ENCODE measurements around the gene YES1.

The YES1 gene

GRCh38 chr18:693466-694187 lies 118.4 kb downstream of the YES1 start:
- TF ChIP-seq SPI1 (IDR thresholded peaks at IDR 0.05; ENCODE audit: borderline replicate concordance, low read depth) (no peak), REST (IDR thresholded peaks at IDR 0.05; ENCODE audit: insufficient replicate concordance, low read depth) (no peak), POLR2AphosphoS5 (IDR thresholded peaks at IDR 0.05; ENCODE audit: low read depth) (no peak), CTCF (IDR thresholded peaks at IDR 0.05; ENCODE audit: insufficient read depth, low read length) (no peak), GABPA (IDR thresholded peaks at IDR 0.05; ENCODE audit: low read depth) (no peak)
- Histone ChIP-seq H3K27ac (replicated peaks) (no peak overlapping the region), H3K4me3 (replicated peaks; ENCODE audit: insufficient read depth, low read length) (no peak overlapping the region), H3K27me3 (ENCODE audit: insufficient read depth, poor library complexity, severe bottlenecking) (no peaks in the 10 kb centered on the region)
- no peak for DNase-seq (ENCODE audit: low read depth in 1 of 2, low spot score in 1 of 2)

DNA sequence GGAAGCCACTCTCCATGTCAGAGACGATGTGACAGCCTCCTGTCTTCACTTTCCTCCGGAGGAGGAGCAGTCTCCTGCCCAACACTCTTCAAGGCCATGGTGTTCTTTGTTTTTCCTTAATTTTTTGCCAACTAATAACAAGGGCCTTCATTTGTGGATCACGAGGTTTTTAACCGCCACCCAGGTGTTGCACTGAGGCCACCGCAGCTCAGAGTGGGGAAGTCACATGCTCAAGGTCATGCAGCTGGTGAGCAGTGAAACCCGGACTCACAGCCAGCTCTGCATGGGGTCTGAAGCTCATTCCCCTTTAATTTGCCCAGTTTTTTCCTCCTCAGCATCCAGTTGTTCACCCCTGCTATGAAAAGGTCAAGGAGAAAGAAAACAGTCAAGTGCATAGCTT lies 119.2 kb downstream of the YES1 start:
- no peaks in the 10 kb centered on the region for H3K27me3 ChIP-seq (ENCODE audit: insufficient read depth, poor library complexity, severe bottlenecking)
- TF ChIP-seq CTCF (IDR thresholded peaks at IDR 0.05; ENCODE audit: insufficient read depth, low read length) (no peak), POLR2AphosphoS5 (IDR thresholded peaks at IDR 0.05; ENCODE audit: low read depth) (no peak), SPI1 (IDR thresholded peaks at IDR 0.05; ENCODE audit: borderline replicate concordance, low read depth) (no peak), GABPA (IDR thresholded peaks at IDR 0.05; ENCODE audit: low read depth) (no peak), REST (IDR thresholded peaks at IDR 0.05; ENCODE audit: insufficient replicate concordance, low read depth) (no peak)
- no peak for DNase-seq (ENCODE audit: low read depth in 1 of 2, low spot score in 1 of 2)
- H3K27ac ChIP-seq (replicated peaks): no peak overlapping the region
- H3K4me3 ChIP-seq (replicated peaks; ENCODE audit: insufficient read depth, low read length): no peak overlapping the region

- TF ChIP-seq POLR2AphosphoS5 (IDR thresholded peaks at IDR 0.05; ENCODE audit: low read depth) (0 out of 2 replicates have a peak, but pooled peaks have one; percentile 10), CTCF (IDR thresholded peaks at IDR 0.05; ENCODE audit: insufficient read depth, low read length) (no peak)
- Histone ChIP-seq H3K27me3 (ENCODE audit: insufficient read depth, poor library complexity, severe bottlenecking) (no peaks in the 10 kb centered on the region), H3K4me3 (replicated peaks; ENCODE audit: insufficient read depth, low read length) (no peak overlapping the region), H3K27ac (replicated peaks) (peak overlapping the region; percentile 15; the same call in 1 of the 2 replicates)
- no peak for DNase-seq (ENCODE audit: low read depth in 1 of 2, low spot score in 1 of 2)
These were observed 123.7 kb downstream of the YES1 start for GRCh38 chr18:688323-688722.
